Epithelial cell of alveolus of lung (primary cell): ENCODE data around the gene WNT7B. TPM values are rescaled to one million over a fixed set of nuclear protein-coding genes. Genes with fewer than 3 reads are reported as not detected.

Source experiments
- total RNA-seq: library from RNA; depleted of rRNA; stranded (reverse); fragments of >200 nt; gene quantifications from 2 replicates; pipeline ENCODE4 v1.2.1, GENCODE V29; 2015

Gene WNT7B
- total RNA-seq: 0.08 and 6.6 TPM in 2 replicates

GRCh38 chr22:45977003-45977411 lies at the start of gene WNT7B:
Gene WNT7B (minus strand): TSS chr22:45977162. CDS start chr22:45976754, 408 bp downstream.

Other genes starting within 250 kb of the WNT7B start
- gene PPARA, start 173.4 kb upstream of the WNT7B start, total RNA-seq: 4.9 and 7.3 TPM in 2 replicates